ENCODE measurements around the gene DCTD. TPM values are rescaled to one million over a fixed set of nuclear protein-coding genes. Genes with fewer than 3 reads are reported as not detected.

Gene DCTD
- total RNA-seq, 1 experiment from 2014 or later = 100 TPM

GRCh38 chr4:182885022-182885737, 32.0 kb downstream of the DCTD start:
- Histone ChIP-seq H3K79me2 (ENCODE audit: insufficient read depth, low read length) (no peaks in the 10 kb centered on the region), H3K9ac (ENCODE audit: extremely low read depth, insufficient read length, low read length) (no peak overlapping the region), H3K4ac (ENCODE audit: low read depth, low read length) (no peak overlapping the region), H3T11ph (ENCODE audit: low read length) (no peak overlapping the region), H2AK5ac (ENCODE audit: insufficient read length, low read length) (no peak overlapping the region), H3K27me3 (ENCODE audit: insufficient read depth, low read length) (no peaks in the 10 kb centered on the region), H2AFZ (ENCODE audit: low read length) (no peak overlapping the region), H4K91ac (ENCODE audit: insufficient read length, low read depth, low read length) (no peak overlapping the region), H4K5ac (ENCODE audit: insufficient read length, low read depth, low read length) (no peak overlapping the region), H4K20me1 (ENCODE audit: control insufficient read depth, insufficient read depth, insufficient read length) (no peaks in the 10 kb centered on the region), H2BK5ac (ENCODE audit: insufficient read length, low read length) (no peak overlapping the region), H2BK12ac (ENCODE audit: insufficient read length, low read depth, low read length) (no peak overlapping the region), H2BK20ac (ENCODE audit: low read depth, low read length, poor library complexity, severe bottlenecking) (no peak overlapping the region), H3K23ac (ENCODE audit: insufficient read length, low read depth, low read length) (no peak overlapping the region), H3K18ac (ENCODE audit: insufficient read length, low read depth, low read length) (no peak overlapping the region), H3K56ac (ENCODE audit: insufficient read length, low read depth, low read length) (no peak overlapping the region), H2BK15ac (ENCODE audit: low read depth, low read length) (no peak overlapping the region), H3K14ac (ENCODE audit: insufficient read depth, low read length) (no peak overlapping the region), H3K9me3 (ENCODE audit: control insufficient read depth, low read depth, low read length) (peaks cover 13% of the 10 kb centered on the region), H3K23me2 (ENCODE audit: insufficient read length, low read depth, low read length, poor library complexity, severe bottlenecking) (no peaks in the 10 kb centered on the region), H4K8ac (replicated peaks; ENCODE audit: insufficient read length, low read depth, low read length) (no peak overlapping the region), H3K79me1 (ENCODE audit: insufficient read depth, low read depth, low read length, poor library complexity, severe bottlenecking) (no peaks in the 10 kb centered on the region), H3K4me1 (ENCODE audit: insufficient read depth, low read length) (no peaks in the 10 kb centered on the region), H2BK120ac (ENCODE audit: low read depth, low read length, poor library complexity, severe bottlenecking) (no peak overlapping the region), H3K27ac (ENCODE audit: insufficient read length, low read depth, low read length) (no peak overlapping the region), H3K4me2 (ENCODE audit: insufficient read depth, insufficient read length, low read length) (no peak overlapping the region)
- Mint-ChIP-seq H3K27ac (no peak overlapping the region), H3K4me3 (no peak overlapping the region), H3K4me1 (peaks cover 0 to 5% of the 10 kb centered on the region in 2 experiments; a peak in 1 of 4 replicates), H3K27me3 (ENCODE audit: low read depth) (no peaks in the 10 kb centered on the region), H3K9me3 (peaks cover 20 to 22% of the 10 kb centered on the region in 2 experiments), H3K36me3 (ENCODE audit: insufficient read depth in 1 of 3, low read depth in 3 of 3) (peaks cover 46 to 74% (median 69%) of the 10 kb centered on the region in 3 experiments)
- no peak for DNase-seq
- TF ChIP-seq, protein P1, sequence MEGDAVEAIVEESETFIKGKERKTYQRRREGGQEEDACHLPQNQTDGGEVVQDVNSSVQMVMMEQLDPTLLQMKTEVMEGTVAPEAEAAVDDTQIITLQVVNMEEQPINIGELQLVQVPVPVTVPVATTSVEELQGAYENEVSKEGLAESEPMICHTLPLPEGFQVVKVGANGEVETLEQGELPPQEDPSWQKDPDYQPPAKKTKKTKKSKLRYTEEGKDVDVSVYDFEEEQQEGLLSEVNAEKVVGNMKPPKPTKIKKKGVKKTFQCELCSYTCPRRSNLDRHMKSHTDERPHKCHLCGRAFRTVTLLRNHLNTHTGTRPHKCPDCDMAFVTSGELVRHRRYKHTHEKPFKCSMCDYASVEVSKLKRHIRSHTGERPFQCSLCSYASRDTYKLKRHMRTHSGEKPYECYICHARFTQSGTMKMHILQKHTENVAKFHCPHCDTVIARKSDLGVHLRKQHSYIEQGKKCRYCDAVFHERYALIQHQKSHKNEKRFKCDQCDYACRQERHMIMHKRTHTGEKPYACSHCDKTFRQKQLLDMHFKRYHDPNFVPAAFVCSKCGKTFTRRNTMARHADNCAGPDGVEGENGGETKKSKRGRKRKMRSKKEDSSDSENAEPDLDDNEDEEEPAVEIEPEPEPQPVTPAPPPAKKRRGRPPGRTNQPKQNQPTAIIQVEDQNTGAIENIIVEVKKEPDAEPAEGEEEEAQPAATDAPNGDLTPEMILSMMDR (conservative IDR thresholded peaks at IDR 0.05) = no peak
- no CpG with 5 or more reads among the region's 3 CpGs for WGBS (ENCODE audit: extremely low coverage, insufficient read length, low lambda C conversion rate)
